Neutrophil (primary cell): ENCODE results near the gene ARIH1.
A peak's percentile ranks its signal among the peaks of the same experiment; 100 is the strongest.
"Not testable (repeated sequence)": the region's sequence is repeated elsewhere in the genome, so short reads cannot be mapped to it uniquely, and the experiment has no call there.

Experiments used
- H3K27ac ChIP-seq: fragments of 200-600 bp; sonication (generic); 2 replicates; pipeline ENCODE4 v1.5.1; 2016; ENCODE audit warnings: mild to moderate bottlenecking, moderate library complexity
- H3K27me3 ChIP-seq: fragments of 200-600 bp; sonication (generic); 2 replicates; pipeline ENCODE4 v1.6.0; 2016; ENCODE audit warnings: mild to moderate bottlenecking
- H3K36me3 ChIP-seq: fragments of 200-600 bp; sonication (generic); 2 replicates; pipeline ENCODE4 v1.5.1; 2017
- H3K4me1 ChIP-seq, 2 experiments: fragments of 200-600 bp in 1 of 2; sonication (generic) in 1 of 2; 1 replicate in 1 of 2; 2 replicates in 1 of 2; pipeline versions ENCODE4 v1.5.1 to v1.6.1; 2013 to 2016; ENCODE audit warnings: low read depth in 1 of 2, low read length in 1 of 2, mild to moderate bottlenecking in 1 of 2, moderate library complexity in 1 of 2; ENCODE audit not compliant: control insufficient read depth in 1 of 2, insufficient read depth in 1 of 2
- H3K4me3 ChIP-seq, 2 experiments: fragments of 200-600 bp in 1 of 2; sonication (generic) in 1 of 2; 1 replicate in 1 of 2; 2 replicates in 1 of 2; pipeline ENCODE4 v1.5.1; 2013 to 2016; ENCODE audit warnings: low read depth in 1 of 2, low read length in 1 of 2, mild to moderate bottlenecking in 1 of 2, moderate library complexity in 1 of 2
- H3K9me3 ChIP-seq: fragments of 200-600 bp; sonication (generic); 2 replicates; pipeline ENCODE4 v1.5.1; 2016
- TF ChIP-seq, protein P1 (sequence below): fragments of 200-600 bp; sonication (generic); IDR thresholded peaks from 2 replicates; pipeline ENCODE4 v1.5.1; 2016; ENCODE audit warnings: antibody characterized with exemption

Gene ARIH1, protein sequence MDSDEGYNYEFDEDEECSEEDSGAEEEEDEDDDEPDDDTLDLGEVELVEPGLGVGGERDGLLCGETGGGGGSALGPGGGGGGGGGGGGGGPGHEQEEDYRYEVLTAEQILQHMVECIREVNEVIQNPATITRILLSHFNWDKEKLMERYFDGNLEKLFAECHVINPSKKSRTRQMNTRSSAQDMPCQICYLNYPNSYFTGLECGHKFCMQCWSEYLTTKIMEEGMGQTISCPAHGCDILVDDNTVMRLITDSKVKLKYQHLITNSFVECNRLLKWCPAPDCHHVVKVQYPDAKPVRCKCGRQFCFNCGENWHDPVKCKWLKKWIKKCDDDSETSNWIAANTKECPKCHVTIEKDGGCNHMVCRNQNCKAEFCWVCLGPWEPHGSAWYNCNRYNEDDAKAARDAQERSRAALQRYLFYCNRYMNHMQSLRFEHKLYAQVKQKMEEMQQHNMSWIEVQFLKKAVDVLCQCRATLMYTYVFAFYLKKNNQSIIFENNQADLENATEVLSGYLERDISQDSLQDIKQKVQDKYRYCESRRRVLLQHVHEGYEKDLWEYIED

DNA sequence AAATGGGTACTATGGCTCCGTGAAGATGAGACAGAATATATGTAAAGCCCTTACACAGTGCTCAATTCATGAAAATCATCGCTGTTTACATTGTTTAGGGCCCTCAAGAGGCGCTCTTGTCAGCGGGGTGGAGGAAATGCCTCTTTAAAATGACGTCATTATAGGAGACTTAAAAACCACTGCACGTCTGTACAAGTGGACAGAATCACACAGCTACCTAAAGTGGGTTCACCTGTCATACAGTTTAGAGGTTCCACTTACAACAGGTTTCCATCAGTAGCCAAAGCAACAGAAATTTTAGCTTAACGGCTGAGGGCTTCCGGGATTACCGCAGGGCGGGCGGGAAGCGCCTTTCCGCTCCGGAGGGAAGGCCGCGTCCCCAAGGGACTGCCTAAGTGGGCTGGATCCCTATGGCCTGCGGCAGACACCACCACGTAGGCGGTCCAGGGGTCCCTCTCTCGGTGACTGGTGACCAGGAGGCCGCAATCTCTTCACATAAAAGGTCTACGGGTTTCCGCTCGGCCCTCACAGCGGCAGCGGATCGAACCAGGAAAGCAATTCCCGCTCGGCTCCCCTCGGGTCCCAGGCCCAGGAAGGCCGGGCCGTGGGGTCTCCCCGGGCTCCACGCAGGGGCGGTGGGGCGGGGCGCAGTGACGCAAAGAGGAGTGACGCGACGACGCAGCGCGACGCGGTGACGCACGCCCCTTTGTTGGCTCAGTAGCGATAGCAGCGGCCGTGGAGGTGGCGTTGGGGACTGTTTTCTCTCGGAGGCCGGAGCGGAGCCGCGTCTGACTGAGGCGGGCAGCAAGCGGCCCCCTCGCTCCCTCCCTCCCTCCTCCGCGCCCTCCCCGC is at the start of gene ARIH1:
ARIH1 (plus strand) TSS at position 717 of the 852 bp plus-strand sequence. CDS start 310 bp downstream, outside the sequence.
- Histone ChIP-seq H3K27ac (peak within 1 kb of the TSS; percentile 99), H3K9me3 (no peaks in the 10 kb centered on the region), H3K36me3 (peaks cover 7% of the 10 kb centered on the region), H3K4me3 (peak within 1 kb of the TSS; percentile 84 to 93), H3K27me3 (no peaks in the 10 kb centered on the region), H3K4me1 (peaks cover 32 to 35% of the 10 kb centered on the region in 2 experiments)
- TF ChIP-seq, protein P1, sequence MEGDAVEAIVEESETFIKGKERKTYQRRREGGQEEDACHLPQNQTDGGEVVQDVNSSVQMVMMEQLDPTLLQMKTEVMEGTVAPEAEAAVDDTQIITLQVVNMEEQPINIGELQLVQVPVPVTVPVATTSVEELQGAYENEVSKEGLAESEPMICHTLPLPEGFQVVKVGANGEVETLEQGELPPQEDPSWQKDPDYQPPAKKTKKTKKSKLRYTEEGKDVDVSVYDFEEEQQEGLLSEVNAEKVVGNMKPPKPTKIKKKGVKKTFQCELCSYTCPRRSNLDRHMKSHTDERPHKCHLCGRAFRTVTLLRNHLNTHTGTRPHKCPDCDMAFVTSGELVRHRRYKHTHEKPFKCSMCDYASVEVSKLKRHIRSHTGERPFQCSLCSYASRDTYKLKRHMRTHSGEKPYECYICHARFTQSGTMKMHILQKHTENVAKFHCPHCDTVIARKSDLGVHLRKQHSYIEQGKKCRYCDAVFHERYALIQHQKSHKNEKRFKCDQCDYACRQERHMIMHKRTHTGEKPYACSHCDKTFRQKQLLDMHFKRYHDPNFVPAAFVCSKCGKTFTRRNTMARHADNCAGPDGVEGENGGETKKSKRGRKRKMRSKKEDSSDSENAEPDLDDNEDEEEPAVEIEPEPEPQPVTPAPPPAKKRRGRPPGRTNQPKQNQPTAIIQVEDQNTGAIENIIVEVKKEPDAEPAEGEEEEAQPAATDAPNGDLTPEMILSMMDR = peak; percentile 72

DNA sequence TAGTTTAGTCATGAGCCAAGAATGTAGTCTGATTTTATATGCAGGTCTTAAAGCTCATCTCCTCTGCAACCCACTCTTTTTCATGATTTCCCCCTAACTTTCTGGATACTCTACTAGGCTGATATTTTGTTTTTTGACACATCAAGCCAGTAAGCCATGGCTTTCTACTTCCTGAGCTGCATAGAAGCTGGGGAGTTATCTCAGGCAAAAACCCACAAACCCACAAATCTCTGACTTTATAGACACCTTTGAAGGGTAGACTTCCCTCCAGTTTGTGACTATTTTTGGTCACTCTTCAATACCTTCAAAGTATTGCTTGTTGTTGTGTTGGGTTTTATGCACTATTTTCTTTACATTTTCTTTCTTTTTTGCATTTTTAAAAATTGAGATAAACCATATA is 47.4 kb upstream of the ARIH1 start:
- no peaks in the 10 kb centered on the region for H3K27me3 ChIP-seq
- no peaks in the 10 kb centered on the region for H3K4me1 ChIP-seq
- H3K36me3 ChIP-seq = no peaks in the 10 kb centered on the region
- no peak overlapping the region for H3K4me3 ChIP-seq
- H3K9me3 ChIP-seq = no peaks in the 10 kb centered on the region
- H3K27ac ChIP-seq = no peak overlapping the region
- TF ChIP-seq, protein P1 = no peak

- TF ChIP-seq, protein P1 = no peak
- H3K27ac ChIP-seq = no peak overlapping the region
- H3K4me3 ChIP-seq = no peak overlapping the region
- H3K4me1 ChIP-seq = no peaks in the 10 kb centered on the region
- peaks cover 7% of the 10 kb centered on the region for H3K9me3 ChIP-seq
- no peaks in the 10 kb centered on the region for H3K36me3 ChIP-seq
- H3K27me3 ChIP-seq = peaks cover 20% of the 10 kb centered on the region
These were observed 36.3 kb upstream of the ARIH1 start for GRCh38 chr15:72437650-72438316.

DNA sequence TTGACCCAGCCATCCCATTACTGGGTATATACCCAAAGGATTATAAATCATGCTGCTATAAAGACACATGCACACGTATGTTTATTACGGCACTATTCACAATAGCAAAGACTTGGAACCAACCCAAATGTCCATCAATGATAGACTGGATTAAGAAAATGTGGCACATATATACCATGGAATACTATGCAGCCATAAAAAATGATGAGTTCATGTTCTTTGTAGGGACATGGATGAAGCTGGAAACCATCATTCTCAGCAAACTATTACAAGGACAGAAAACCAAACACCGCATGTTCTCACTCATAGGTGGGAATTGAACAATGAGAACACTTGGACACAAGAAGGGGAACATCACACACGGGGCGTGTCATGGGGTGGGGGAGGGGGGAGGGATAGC is 31.3 kb upstream of the ARIH1 start:
- H3K4me3 ChIP-seq, H3K27ac ChIP-seq, H3K4me1 ChIP-seq, H3K36me3 ChIP-seq, H3K9me3 ChIP-seq: not testable (repeated sequence)
- H3K27me3 ChIP-seq = peaks cover 10% of the 10 kb centered on the region

DNA sequence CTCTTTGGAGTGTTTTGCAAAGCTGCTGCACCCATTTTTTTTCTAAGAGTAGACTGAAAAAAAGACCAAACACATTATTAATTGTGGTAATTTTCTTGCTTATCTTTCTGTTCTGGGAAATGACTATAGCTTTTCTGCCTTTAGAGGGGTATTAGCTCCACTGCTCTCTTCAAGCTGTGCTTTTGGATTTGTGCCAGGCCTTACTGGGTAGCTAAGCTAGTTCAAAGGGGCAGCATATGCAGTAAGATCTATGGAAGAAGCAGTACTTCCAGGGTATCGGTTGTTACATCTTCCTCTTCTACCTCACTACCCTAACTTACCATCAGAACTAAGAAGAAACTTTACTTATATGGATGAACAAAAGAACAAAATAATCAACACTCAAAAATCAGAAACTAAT is 28.7 kb upstream of the ARIH1 start:
- peaks cover 15% of the 10 kb centered on the region for H3K27me3 ChIP-seq
- TF ChIP-seq, protein P1 = no peak
- H3K9me3 ChIP-seq = no peaks in the 10 kb centered on the region
- no peak overlapping the region for H3K4me3 ChIP-seq
- H3K27ac ChIP-seq = no peak overlapping the region
- no peaks in the 10 kb centered on the region for H3K36me3 ChIP-seq
- no peaks in the 10 kb centered on the region for H3K4me1 ChIP-seq
